HG02852 (cell line): Measurements from ENCODE around the gene MEGF10.

Experiments used
- ATAC-seq: cut with Tn5 transposase; IDR thresholded peaks from one replicate; pipeline ENCODE4 v1.9.1; 2021; ENCODE audit warnings: mild to moderate bottlenecking, moderate library complexity; ENCODE audit not compliant: unreplicated experiment

Gene MEGF10

DNA sequence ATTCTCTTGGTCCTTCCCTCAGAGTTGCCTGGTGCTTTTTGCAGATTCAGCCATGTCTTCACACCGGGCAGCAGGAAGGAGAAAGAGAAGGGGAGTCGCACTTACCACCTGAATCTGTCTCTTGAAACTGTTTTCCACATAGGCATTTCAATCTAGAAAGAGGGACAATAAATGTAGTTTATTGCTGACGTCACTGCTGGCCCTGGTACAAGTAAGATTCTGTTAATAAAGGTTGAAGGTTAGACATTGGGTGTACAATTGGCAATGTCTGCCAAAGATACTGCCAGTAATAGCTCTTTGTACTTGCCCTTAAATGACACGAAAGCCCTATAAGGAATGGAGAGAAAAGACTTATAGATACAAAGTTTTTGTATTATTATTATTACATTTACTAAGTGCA is 72.8 kb downstream of the MEGF10 start:
- ATAC-seq, result no peak

DNA sequence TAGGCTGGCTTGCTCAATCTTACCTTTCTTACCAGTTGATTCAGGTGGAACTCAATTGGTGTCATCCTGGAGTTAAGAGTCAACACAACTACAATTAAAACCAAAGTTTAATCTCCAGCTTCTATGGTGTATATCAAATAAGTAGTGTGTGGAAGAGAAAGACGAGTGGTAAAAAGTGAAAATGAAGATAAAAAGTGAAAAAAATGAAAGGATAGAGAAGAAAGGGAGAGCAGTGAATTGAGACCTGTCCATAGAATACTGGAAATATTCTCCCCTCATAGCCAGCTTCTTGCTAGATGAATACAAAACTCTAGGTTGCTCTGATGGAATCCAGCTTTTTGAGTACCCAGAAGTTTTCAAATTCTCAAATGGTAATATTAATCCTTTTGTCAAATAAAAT is 76.4 kb downstream of the MEGF10 start:
- ATAC-seq, result no peak

DNA sequence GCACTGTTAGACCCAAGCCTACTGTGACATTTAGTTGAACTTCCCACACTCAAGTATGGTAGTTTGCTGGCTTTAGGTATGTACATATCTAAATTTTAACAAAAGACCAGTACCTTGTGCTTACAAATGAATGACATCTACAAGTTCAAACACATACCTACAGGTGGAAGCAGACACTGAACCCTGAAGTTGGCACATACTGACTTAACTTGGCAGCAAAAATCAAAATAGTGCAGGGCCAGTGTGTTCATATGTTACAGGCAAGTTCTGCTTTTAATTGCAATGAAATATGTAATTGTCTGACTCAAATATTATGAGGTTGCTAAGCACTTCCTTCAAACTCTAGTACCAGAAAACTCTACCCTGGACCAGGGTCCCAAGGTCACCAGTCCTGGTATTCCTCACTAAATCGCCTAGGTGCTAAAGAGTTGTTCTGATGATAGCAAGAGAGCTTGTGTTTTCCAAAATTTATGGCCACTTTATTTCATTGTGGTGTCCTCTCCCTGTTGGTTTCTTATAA is 77.4 kb downstream of the MEGF10 start:
- no peak for ATAC-seq

DNA sequence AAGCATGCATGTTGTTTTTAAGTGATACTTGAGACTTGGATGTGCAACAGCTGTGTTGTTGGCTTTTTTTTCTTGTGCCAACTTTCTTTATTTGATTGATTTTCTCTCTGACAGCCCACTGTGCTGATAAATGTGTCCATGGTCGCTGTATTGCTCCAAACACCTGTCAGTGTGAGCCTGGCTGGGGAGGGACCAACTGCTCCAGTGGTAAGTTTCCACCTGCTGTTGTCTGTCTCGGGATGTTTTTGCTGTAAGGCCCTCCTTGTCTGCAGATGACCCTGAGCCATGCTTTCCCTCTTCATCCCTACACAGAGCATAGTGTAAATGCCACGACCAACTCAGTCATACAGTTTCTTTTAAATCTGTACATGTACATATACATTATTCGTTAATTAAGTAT is 79.2 kb downstream of the MEGF10 start:
- ATAC-seq, result no peak

DNA sequence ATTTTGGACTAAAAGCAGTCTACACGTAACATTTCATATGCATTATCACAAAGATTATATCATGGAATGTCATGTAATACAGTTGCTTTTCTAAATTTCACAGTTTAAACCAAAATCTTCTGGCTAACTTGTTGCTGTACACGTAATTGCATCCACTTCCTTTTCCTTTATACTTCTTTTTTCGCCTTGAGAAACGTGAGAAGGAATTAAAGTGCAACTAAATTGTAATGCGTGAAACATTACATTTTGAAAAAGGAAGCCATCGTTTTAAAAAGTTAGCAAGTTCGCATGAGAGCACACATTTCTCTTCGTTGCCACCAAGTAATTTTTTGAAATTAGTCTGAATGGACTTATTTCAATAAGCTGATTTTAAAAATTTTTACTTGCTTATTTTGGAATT is 80.0 kb downstream of the MEGF10 start:
- no peak for ATAC-seq

DNA sequence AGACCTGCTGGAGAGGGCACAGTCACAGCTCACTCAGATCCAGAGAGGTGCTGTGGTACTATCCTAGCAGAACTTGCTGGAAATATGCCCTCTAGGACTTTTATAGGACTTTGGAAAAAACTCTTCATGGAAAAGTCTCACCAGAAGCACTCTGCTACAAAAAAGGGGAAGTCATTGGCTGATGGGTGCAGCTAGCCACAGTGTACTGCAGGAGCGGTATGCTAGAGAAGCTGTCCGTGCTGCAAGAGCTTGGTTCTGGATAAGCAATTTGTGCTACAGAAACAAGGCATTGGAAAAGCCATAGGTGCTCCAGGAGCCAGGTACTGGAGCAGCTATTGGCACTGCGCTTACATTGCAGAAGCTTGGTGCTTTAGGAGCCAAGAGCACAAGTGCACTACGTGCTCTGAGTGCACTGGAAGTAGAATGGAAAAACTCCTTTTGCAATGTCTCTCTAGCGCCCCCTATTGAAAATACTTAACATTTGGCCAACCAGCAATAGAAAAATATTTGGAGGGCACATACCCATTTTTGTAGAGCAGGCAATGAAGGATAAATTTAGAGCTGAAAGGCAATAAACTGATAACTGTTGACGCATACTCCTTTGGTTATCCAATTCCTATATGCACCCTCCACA is 83.4 kb downstream of the MEGF10 start:
- ATAC-seq, result no peak

DNA sequence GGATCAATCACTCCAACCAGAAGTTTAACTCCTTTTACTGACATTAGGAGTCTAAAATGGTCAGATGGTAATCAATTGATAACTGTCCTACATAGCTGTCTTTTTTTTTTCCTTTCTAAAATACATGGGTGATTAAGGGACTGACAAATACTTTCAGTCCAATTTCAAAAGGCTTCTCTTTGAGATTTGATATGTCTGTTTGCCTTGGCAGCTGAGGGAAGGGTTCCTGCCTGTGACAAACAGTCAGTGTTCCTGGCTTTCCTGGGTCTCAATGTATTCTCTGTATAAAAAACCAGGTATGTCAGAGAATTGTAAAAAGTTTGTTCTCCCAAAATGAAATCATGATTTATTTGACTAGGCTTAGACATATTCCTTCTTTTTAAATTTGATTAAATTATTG is 84.5 kb downstream of the MEGF10 start:
- ATAC-seq, result no peak

DNA sequence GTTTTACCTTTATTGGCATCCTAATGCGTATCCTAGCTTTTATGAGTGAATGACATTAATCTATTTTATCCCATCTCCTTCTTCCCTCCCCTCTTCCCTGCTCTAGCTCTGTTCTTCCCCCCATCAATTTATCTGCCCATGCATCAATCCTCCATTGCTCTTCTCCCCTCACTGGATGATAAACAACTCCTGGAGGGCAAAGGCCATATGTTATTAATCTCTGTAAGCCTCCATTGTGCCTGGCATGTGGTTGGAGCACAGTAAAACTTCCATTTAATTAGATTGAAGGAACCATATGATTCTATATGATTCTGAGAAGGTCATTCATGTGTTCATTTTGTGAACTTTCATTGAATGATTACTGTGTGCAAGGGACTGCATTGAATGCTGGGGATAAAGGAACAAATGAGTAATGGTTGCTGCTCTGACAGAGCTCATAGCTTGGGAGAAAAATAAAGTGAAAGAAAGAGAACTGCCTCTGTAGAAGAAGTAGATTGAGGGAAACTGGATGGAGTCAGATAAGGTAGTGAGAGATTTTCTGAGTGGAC is 85.0 kb downstream of the MEGF10 start:
- ATAC-seq, result no peak

DNA sequence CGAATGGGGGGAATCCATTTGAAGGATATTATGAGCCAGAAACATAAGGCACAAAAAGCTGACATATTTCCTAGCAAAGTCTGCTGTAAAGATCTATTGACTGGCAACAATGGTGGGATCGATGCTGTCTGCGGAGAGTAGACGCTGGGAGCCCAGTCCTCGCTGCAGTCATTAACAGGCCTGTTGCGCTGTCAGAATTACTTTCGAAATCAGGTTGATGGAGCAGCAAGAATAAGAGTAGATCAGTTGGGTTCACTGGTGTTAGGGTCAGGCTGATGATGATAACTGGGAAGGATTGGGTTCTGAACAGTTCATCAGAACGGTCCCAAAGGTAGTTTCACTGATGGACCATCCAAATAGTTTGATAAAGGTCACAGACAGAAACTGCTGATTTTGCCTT is 87.1 kb downstream of the MEGF10 start:
- ATAC-seq, result no peak

DNA sequence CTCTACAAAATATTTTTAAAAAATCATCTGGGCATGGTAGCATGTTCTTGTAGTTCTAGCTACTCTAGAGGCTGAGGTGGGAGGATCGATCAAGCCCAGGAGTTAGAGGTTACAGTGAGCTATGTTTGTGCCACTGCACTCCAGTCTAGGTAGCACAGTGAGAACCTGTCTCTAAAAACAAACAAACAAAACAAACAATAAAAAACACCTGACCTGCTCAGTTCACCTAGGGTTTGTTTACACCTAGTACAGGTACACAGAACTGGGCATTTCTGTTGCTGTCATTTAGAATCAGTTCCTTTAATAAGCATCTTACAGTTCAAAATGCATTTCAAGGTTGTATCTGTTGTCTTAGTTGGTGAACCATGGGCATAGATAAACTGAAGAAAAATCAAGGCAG is 95.3 kb downstream of the MEGF10 start:
- ATAC-seq, result no peak

DNA sequence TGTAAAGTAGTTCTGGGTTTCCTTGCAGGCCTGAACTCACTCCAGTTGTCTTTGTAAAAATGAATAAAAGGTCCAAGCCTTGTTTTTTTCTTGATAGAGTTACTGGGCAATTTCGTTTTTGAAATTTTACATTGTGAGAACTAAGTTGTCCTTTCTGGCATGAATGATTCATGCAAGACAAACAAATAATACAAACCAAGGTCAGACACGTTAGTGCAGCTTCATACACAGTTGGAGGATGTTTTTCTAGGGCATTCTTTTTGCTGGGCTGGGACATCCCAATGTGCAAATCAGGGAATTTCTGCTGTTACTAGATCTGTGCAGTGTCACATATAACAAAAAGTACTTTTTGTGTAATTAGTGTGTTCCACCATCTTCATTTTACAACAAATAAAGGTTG is 96.0 kb downstream of the MEGF10 start:
- no peak for ATAC-seq

DNA sequence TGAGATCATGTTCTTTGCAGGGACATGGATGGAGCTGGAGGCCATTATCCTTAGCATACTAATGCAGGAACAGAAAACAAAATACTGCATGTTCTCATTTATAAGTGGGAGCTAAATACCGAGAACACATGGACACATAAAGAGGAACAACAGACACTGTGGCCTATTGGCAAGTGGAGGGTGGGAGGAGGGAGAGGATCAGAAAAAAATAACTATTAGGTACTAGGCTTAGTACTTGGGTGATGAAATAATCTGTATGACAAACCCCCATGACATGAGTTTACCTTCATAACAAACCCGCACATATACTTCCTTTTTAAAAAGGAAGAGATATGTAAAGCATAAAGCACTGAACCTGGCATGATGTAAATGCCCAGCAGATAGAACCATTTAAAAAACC is 99.0 kb downstream of the MEGF10 start:
- ATAC-seq, result no peak

DNA sequence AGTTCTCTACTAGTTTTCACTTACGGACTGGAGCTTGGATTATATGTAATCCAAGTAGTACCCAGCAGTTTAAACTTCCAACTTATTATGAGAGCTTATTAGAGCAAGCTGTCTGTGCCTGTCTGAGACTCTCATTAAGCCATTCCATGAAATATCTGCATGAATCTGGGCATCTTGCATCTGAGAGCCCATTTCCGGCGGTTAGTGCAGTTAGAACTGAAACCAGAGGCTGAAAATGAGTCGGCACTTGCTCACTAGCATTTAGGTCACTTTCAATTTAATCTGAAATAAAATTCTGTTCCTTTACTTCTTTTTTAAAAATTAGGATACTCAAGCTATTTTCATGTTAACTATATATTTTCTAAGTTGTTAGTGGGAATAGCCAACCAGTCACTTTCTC is 102.2 kb downstream of the MEGF10 start:
- ATAC-seq, result no peak

DNA sequence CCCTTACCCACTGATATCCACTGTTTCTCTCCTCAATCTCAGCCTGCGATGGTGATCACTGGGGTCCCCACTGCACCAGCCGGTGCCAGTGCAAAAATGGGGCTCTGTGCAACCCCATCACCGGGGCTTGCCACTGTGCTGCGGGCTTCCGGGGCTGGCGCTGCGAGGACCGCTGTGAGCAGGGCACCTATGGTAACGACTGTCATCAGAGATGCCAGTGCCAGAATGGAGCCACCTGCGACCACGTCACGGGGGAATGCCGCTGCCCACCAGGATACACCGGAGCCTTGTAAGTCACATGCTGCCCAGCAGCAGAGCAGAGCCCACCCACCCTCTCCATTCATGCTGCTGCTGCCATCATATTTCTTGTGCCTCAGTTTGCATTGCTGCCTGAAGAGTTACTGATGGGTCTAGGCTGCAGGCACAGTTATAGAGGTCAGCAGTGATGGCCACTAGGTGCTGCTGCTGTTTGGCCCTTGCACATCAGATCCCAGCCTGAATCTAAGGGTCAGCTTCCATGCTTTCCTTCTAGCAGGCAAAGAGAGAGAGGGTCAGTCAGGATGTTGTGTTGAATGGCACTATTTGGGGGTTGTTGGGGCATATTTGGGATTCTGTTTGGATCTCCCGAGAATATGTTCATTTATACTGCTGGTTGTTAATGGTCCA is 106.0 kb downstream of the MEGF10 start:
- no peak for ATAC-seq

DNA sequence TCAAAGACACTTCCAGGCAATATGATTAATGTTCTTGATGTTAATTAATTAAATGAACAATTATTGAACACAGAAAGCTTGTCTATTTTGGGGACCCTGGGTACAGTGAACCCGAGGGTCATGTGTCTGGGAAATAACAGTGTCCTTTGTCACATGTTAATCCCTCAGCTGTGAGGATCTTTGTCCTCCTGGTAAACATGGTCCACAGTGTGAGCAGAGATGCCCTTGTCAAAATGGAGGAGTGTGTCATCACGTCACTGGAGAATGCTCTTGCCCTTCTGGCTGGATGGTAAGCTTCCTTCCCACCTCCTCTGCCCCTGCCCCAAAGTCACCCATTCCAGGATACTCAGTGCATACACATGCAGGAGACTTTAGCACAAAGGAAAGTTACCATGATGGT is 107.9 kb downstream of the MEGF10 start:
- no peak for ATAC-seq

DNA sequence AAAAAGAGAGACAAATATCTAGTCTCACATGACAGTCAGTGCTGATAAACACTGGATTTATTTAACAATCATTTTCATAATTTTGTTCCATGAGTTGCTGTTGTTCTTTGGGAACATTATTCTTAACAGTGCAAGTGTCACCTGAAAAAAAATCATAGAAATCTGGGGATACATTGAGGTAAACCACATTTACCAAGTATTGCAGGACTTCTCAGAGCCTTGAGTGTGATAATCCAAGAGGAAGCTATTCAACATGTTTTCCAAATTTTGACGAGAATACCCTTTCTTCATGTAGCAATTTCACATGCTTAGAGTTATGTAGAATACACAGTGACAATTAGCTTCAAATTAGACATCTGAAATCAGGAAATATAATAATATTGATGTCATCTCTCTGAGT is 108.5 kb downstream of the MEGF10 start:
- no peak for ATAC-seq

DNA sequence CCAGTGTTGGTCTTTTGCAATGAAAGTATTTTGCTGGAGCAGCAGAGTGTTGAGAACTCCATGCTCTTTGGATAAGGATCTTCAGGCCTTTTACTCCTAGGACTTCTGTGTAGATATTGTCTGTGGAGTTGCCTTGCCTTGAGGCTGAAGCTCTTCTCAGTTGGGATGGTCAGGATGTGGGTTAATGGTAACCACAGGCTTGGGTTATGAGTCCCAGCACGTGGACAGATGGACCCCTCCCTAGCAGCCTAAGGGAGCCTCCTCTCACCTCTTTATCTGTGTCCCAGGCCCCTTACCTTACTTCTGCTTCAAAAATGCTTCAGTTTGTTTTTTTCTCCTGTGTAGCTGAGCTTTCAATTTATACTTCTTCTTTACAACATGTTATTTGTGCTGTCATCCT is 109.9 kb downstream of the MEGF10 start:
- no peak for ATAC-seq

DNA sequence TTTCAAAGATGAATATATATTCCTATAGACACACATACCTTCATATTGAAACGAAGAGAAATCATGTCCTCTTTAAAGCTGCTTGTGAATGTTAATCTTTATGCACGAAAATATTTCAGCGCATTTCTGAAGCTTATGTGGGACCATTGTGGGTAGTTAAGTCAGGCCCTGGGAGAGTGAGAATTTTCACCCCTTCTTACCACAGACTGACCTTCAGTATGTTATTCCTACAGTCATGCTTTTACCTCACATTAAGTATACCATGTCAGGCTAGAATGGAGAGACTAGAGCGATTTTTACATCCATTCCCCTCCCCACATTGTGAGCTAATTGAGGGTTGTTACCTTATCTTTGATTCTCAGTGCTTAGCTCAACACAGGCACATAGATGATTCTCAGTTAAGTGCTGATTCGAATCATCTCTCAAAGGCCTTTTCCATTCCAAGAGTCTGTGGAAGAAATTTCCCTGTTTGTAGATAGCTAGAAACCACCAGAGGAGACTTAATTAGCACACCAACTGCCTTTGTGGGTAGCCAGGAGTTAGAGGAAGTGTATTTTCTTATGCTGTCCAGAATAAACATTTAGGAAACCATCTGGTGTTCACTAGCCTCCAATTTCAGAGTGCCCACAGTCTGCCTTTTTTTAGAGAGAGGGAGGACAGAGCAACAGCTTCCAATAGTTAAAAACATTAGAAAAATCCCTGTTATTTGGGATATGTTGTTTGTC is 110.5 kb downstream of the MEGF10 start:
- ATAC-seq, result no peak

DNA sequence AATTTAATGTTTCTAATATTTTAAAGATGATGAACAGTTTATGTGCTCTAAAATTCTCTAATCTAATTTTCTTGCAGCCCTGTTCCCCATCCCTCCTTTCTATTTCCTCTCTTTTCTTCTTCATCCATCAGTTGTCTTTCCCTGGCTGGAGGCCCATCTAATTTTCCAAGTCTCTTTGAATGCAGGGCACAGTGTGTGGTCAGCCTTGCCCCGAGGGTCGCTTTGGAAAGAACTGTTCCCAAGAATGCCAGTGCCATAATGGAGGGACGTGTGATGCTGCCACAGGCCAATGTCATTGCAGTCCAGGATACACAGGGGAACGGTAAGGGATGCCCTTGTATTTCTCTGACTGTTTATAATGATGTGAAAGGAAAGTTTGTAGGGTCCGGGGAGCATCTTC is 111.8 kb downstream of the MEGF10 start:
- no peak for ATAC-seq

DNA sequence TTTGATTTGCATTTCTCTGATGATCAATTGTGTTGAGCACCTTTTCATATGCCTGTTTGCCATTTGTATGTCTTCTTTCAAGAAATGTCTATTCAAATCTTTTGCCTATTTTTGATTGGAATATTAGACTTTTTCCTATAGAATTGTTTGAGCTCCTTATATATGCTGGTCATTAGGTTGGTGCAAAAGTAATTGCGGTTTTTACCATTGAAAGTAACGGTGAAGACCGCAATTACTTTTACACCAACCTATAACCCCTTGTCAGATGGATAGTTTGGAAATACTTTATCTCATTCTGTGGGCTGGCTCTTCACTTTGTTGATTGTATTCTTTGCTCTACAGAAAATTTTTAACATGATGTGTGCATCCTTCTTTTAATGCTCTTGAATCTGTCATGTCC is 113.6 kb downstream of the MEGF10 start:
- no peak for ATAC-seq

DNA sequence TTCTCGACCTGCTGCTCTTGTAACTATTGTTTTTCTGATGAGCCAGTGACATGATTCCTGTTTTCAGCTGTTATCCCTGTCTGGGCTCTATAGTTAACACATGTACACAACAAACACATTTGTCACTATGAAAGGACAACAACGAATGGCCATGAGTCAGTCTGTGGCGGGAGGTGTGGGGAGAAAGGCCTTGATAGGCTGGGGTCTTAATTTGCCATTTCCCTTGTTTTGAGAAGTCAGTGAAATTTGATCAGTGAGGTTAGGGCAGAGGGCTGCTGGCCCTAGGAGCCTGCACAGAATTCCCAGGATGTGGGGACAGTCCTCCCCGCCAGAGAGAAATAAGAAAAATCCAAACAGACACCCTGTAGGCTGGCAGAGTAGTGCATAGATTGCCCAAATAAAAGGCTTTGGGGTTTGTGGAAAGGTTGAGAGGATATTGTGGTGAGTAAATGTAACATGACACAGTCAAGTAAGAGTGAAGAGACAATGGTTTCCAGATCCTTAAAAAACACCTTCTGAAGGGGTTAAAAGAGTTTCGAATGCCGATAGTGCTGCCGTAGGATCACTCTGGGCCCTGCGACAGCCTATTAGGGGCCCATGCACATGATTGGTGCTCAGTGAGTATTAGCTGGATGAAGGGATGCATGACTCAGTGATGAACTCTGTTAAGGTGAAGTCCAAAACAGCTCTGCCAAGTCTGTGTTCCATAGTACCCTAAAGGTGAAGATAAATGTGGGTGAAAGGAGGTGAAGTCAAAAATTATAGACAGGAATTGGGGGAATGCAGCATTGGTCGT is 115.9 kb downstream of the MEGF10 start:
- no peak for ATAC-seq
